Peyer's patch (tissue), 4 donors: ENCODE results near the gene CDH23. TPM values are rescaled to one million over a fixed set of nuclear protein-coding genes. Genes with fewer than 3 reads are reported as not detected.

Source experiments
- DNase-seq, 3 donors: peaks; one replicate each; pipeline ENCODE4 v3.0.0-alpha.2; 2017 to 2019
- H3K27ac ChIP-seq, 4 donors: fragments of 200-600 bp; sonication (generic); one replicate each; pipeline ENCODE4 v1.5.1; 2016 to 2019
- H3K27me3 ChIP-seq, 2 donors: fragments of 200-600 bp; sonication (generic); one replicate each; pipeline ENCODE4 v1.5.1; 2019
- H3K36me3 ChIP-seq, 3 donors: fragments of 200-600 bp; sonication (generic); one replicate each; pipeline ENCODE4 v1.5.1; 2016 to 2019
- H3K4me1 ChIP-seq, 4 donors: fragments of 200-600 bp; sonication (generic); one replicate each; pipeline ENCODE4 v1.5.1; 2016 to 2019
- H3K4me3 ChIP-seq, 4 donors: fragments of 200-600 bp; sonication (generic); 1 replicate in 3 of 4; 2 replicates in 1 of 4; pipeline ENCODE4 v1.5.1; 2016 to 2019; ENCODE audit warnings: mild to moderate bottlenecking in 1 of 4
- H3K9me3 ChIP-seq, 4 donors: fragments of 200-600 bp; sonication (generic); one replicate each; pipeline ENCODE4 v1.5.1; 2016 to 2019; ENCODE audit warnings: mild to moderate bottlenecking in 1 of 4
- CTCF ChIP-seq, 6 experiments: fragments of 450-650 bp in 4 of 6; fragments of 200-600 bp in 2 of 6; sonication (generic) in 1 of 6; IDR thresholded peaks; one replicate each; pipeline ENCODE4 v1.5.1; 2017 to 2019; ENCODE audit warnings: antibody characterized with exemption in 6 of 6, mild to moderate bottlenecking in 3 of 6, moderate library complexity in 1 of 6
- POLR2A ChIP-seq, 2 donors: fragments of 450-650 bp; IDR thresholded peaks; one replicate each; pipeline ENCODE4 v1.5.1; 2017; ENCODE audit warnings: antibody characterized with exemption in 2 of 2, mild to moderate bottlenecking in 2 of 2, moderate library complexity in 2 of 2
- total RNA-seq, 4 donors: library from RNA; depleted of rRNA; stranded (reverse); fragments of >200 nt; gene quantifications; one replicate each; pipeline ENCODE4 v1.1.0, GENCODE V29; 2016

Gene CDH23
- total RNA-seq, 4 donors from 2014 or later = 3.2 to 9.9 (median 5.4) TPM

- H3K9me3 ChIP-seq = no peaks in the 10 kb centered on the region
- TF ChIP-seq CTCF (IDR thresholded peaks at IDR 0.05) (no peak), POLR2A (IDR thresholded peaks at IDR 0.05) (no peak)
- no peak for DNase-seq
- H3K27ac ChIP-seq = no peak overlapping the region
- H3K36me3 ChIP-seq = no peaks in the 10 kb centered on the region
- H3K4me3 ChIP-seq = no peak overlapping the region
- H3K27me3 ChIP-seq = no peaks in the 10 kb centered on the region
- H3K4me1 ChIP-seq = no peaks in the 10 kb centered on the region
Measured at GRCh38 chr10:71501402-71501801, 104.7 kb downstream of the CDH23 start.

GRCh38 chr10:71502190-71502589 is 105.5 kb downstream of the CDH23 start:
- Histone ChIP-seq H3K4me3 (no peak overlapping the region), H3K4me1 (no peaks in the 10 kb centered on the region), H3K27me3 (no peaks in the 10 kb centered on the region), H3K27ac (no peak overlapping the region), H3K9me3 (no peaks in the 10 kb centered on the region), H3K36me3 (no peaks in the 10 kb centered on the region)
- DNase-seq = no peak
- no peak for TF ChIP-seq CTCF (IDR thresholded peaks at IDR 0.05)
- no peak for TF ChIP-seq POLR2A (IDR thresholded peaks at IDR 0.05)

GRCh38 chr10:71502851-71503250 is 106.1 kb downstream of the CDH23 start:
- H3K36me3 ChIP-seq = no peaks in the 10 kb centered on the region
- no peak overlapping the region for H3K4me3 ChIP-seq
- DNase-seq = no peak
- H3K27ac ChIP-seq = no peak overlapping the region
- H3K4me1 ChIP-seq = no peaks in the 10 kb centered on the region
- no peaks in the 10 kb centered on the region for H3K9me3 ChIP-seq
- no peaks in the 10 kb centered on the region for H3K27me3 ChIP-seq
- TF ChIP-seq CTCF (IDR thresholded peaks at IDR 0.05) = no peak
- TF ChIP-seq POLR2A (IDR thresholded peaks at IDR 0.05) = no peak

- H3K4me3 ChIP-seq = no peak overlapping the region
- H3K27me3 ChIP-seq = no peaks in the 10 kb centered on the region
- H3K9me3 ChIP-seq = no peaks in the 10 kb centered on the region
- H3K27ac ChIP-seq = no peak overlapping the region
- H3K4me1 ChIP-seq = no peaks in the 10 kb centered on the region
- TF ChIP-seq POLR2A (IDR thresholded peaks at IDR 0.05) = no peak
- no peak for TF ChIP-seq CTCF (IDR thresholded peaks at IDR 0.05)
- DNase-seq = no peak
- no peaks in the 10 kb centered on the region for H3K36me3 ChIP-seq
Measured at GRCh38 chr10:71504168-71504567, 107.4 kb downstream of the CDH23 start.

GRCh38 chr10:71504570-71504969 is 107.8 kb downstream of the CDH23 start:
- Histone ChIP-seq H3K27ac (no peak overlapping the region), H3K4me1 (no peaks in the 10 kb centered on the region), H3K4me3 (no peak overlapping the region), H3K27me3 (no peaks in the 10 kb centered on the region), H3K36me3 (no peaks in the 10 kb centered on the region), H3K9me3 (no peaks in the 10 kb centered on the region)
- no peak for TF ChIP-seq POLR2A (IDR thresholded peaks at IDR 0.05)
- TF ChIP-seq CTCF (IDR thresholded peaks at IDR 0.05) = no peak
- peak in 1 of 3 donors; percentile 32 for DNase-seq

- Histone ChIP-seq H3K36me3 (no peaks in the 10 kb centered on the region), H3K4me1 (no peaks in the 10 kb centered on the region), H3K4me3 (no peak overlapping the region), H3K27ac (no peak overlapping the region), H3K27me3 (no peaks in the 10 kb centered on the region), H3K9me3 (no peaks in the 10 kb centered on the region)
- DNase-seq = no peak
- TF ChIP-seq POLR2A (IDR thresholded peaks at IDR 0.05) (no peak), CTCF (IDR thresholded peaks at IDR 0.05) (no peak)
Measured at GRCh38 chr10:71505862-71506261, 109.1 kb downstream of the CDH23 start.
